Stimulated activated CD8-positive, alpha-beta memory T cell treated with anti-CD3 and anti-CD28 coated beads, Interleukin-7, amount 100 ng/mL, for 1 hour (primary cell): ENCODE results near the gene FAM81B.

Experiments
- DNase-seq, 2 donors: peaks; one replicate each; pipeline ENCODE4 v3.0.0-alpha.2; 2020; ENCODE audit warnings: low read depth in 2 of 2

The FAM81B gene

DNA sequence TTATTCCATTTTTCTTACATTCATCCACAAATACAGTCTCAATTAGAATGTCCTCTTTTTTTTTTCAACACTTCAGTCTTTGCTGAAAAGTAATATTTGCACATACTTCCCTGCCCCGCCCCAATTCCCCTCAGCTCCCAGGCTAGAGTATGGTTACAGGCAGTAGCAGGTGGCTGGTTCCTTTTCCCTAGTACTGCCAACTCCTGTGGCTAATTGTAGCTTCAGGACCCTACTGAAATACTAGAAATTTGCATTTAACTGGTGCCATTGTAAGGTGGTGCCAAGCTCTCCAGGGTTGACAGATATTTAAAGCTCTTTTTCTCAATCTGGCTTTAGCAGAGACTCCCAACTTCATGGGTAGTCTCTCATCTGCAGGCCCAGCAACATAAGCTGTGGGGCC is 80.3 kb downstream of the FAM81B start:
- no peak for DNase-seq

DNA sequence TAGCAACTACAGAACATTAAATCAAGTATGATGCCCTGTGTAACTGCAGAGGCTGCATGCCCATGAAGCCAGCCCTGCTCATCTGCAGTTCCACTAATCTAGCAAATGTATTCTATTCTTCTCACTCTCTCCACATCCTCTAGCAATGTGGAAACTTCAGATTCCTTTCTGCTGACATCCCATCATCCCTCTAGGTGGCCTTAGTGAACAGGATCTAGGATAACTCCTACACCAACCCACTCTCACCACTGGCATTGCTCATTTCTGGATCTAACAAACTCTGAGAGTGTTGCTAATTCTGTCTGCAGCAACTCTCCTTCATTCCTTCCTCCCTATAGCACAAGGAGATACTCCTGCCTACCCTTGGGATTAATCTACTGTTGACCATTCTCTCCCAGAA is 80.8 kb downstream of the FAM81B start:
- DNase-seq: no peak

DNA sequence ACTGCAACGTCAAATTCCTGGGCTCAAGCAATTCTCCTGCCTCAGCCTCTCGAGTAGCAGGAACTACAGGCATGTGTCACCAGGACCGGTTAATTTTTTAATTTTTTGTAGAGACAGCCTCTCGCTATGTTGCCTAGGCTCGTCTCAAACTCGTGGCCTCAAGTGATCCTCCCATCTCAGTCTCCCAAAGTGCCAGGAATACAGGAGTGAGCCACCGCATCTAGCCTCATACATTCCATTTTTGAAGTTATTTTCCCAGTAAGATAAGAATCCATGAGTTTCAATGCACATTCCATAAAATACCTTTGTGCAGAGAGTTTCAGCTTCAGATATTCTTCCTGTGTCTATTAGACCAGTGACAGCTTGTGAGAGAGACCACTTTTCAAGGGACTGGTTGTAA is 93.3 kb downstream of the FAM81B start:
- DNase-seq: no peak

DNA sequence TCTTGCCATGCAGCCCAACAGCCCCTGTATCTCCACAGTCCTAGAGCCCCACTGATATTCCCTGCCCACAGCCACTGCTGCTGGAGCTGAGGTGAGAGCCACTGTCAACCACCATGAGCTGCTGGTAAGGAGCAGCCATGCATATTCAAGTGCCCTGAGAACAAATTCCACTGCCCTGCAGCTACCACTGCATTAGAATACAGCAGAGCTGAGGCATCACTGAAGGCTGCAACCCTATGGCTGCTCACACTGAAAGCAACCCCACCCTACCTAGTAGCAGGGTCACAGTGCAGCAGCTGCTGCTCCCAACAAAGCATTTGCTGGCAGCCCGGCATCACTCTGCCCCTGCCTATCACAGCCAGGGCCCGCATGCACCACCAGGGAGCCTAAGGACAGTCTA is 95.0 kb downstream of the FAM81B start:
- DNase-seq: no peak

DNA sequence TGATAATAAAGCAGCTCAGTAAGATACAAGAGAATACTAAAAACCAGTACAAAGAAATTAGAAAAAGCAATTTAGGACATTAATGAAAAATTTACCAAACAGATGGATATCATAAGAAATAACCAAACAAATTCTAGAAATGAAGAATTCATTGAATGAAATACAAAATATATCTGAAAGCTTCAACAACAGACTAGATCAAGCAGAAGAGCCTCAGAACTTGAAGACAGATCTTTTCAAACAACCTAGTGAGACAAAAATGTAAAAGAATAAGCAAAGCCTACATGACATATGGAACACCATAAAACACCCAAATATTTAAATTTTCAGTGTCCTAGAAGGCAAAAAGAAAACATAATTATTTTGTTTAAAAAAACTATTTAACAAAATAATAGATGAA is 96.7 kb downstream of the FAM81B start:
- no peak for DNase-seq
